DMS 273 treated with DMSO at 0.1 percent for 48 hours (cell line): Measurements from ENCODE around the gene KIR2DL1.
"Not testable (repeated sequence)": the region's sequence is repeated elsewhere in the genome, so short reads cannot be mapped to it uniquely, and the experiment has no call there.

Experiments used
- DNase-seq: peaks from one replicate; lab custom pipeline; 2025; lab: John Stamatoyannopoulos, UW

KIR2DL1 gene

GRCh38 chr19:54769646-54770045 lies at the start of gene KIR2DL1:
Gene KIR2DL1 (plus strand): TSS chr19:54769793. CDS start chr19:54769851, 58 bp downstream.
- DNase-seq = not testable (repeated sequence)

- no peak for DNase-seq
Observed at GRCh38 chr19:54724142-54724541, 45.5 kb upstream of the KIR2DL1 start, which contains the start of gene KIR3DL3. Gene KIR3DL3 (plus strand): TSS chr19:54724442. CDS start chr19:54724497, 55 bp downstream.

GRCh38 chr19:54724644-54725043 lies 44.9 kb upstream of the KIR2DL1 start:
- DNase-seq = no peak

- no peak for DNase-seq
Observed at GRCh38 chr19:54725321-54725720, 44.3 kb upstream of the KIR2DL1 start.

GRCh38 chr19:54727562-54727961 lies 42.0 kb upstream of the KIR2DL1 start:
- DNase-seq = no peak

- no peak for DNase-seq
Observed at GRCh38 chr19:54728167-54728566, 41.4 kb upstream of the KIR2DL1 start.

- DNase-seq = no peak
Observed at GRCh38 chr19:54729416-54730188, 40.0 kb upstream of the KIR2DL1 start.

- no peak for DNase-seq
Observed at GRCh38 chr19:54731191-54731590, 38.4 kb upstream of the KIR2DL1 start.

GRCh38 chr19:54738306-54738705 lies 31.3 kb upstream of the KIR2DL1 start, which contains the start of gene KIR2DL3:
Gene KIR2DL3 (plus strand): TSS chr19:54738513. CDS start chr19:54738546, 33 bp downstream.
- DNase-seq = not testable (repeated sequence)

- no peak for DNase-seq
Observed at GRCh38 chr19:54738715-54739114, 30.9 kb upstream of the KIR2DL1 start.

GRCh38 chr19:54739587-54740497 lies 29.8 kb upstream of the KIR2DL1 start:
- DNase-seq = no peak

- not testable (repeated sequence) for DNase-seq
Observed at GRCh38 chr19:54741950-54742349, 27.6 kb upstream of the KIR2DL1 start.

- not testable (repeated sequence) for DNase-seq
Observed at GRCh38 chr19:54744080-54744479, 25.5 kb upstream of the KIR2DL1 start.

- DNase-seq = not testable (repeated sequence)
Observed at GRCh38 chr19:54747614-54748322, 21.8 kb upstream of the KIR2DL1 start.

GRCh38 chr19:54750276-54750675 lies 19.3 kb upstream of the KIR2DL1 start:
- not testable (repeated sequence) for DNase-seq

- DNase-seq = not testable (repeated sequence)
Observed at GRCh38 chr19:54756204-54757110, 13.1 kb upstream of the KIR2DL1 start.

GRCh38 chr19:54758577-54758976 lies 11.0 kb upstream of the KIR2DL1 start:
- DNase-seq = not testable (repeated sequence)

- DNase-seq = not testable (repeated sequence)
Observed at GRCh38 chr19:54764219-54764618, 5.4 kb upstream of the KIR2DL1 start.

GRCh38 chr19:54766464-54766863 lies 3.1 kb upstream of the KIR2DL1 start:
- not testable (repeated sequence) for DNase-seq

- DNase-seq = not testable (repeated sequence)
Observed at GRCh38 chr19:54770511-54770910, 918 bp downstream of the KIR2DL1 start.
